Activated gamma-delta T cell (primary cell): Measurements from ENCODE around the gene NEK8.
"Not testable (repeated sequence)": the region's sequence is repeated elsewhere in the genome, so short reads cannot be mapped to it uniquely, and the experiment has no call there.

Experiments used
- DNase-seq: peaks from one replicate; lab custom pipeline; 2025; lab: John Stamatoyannopoulos, UW

NEK8 gene

GRCh38 chr17:28710861-28711722, 17.5 kb upstream of the NEK8 start:
- peak; percentile 79 for DNase-seq

- no peak for DNase-seq
Observed at GRCh38 chr17:28711723-28712031, 16.9 kb upstream of the NEK8 start, which contains the start of gene PROCA1. PROCA1 (minus strand) TSS chr17:28711888; CDS start chr17:28711660, 228 bp downstream.

DNA sequence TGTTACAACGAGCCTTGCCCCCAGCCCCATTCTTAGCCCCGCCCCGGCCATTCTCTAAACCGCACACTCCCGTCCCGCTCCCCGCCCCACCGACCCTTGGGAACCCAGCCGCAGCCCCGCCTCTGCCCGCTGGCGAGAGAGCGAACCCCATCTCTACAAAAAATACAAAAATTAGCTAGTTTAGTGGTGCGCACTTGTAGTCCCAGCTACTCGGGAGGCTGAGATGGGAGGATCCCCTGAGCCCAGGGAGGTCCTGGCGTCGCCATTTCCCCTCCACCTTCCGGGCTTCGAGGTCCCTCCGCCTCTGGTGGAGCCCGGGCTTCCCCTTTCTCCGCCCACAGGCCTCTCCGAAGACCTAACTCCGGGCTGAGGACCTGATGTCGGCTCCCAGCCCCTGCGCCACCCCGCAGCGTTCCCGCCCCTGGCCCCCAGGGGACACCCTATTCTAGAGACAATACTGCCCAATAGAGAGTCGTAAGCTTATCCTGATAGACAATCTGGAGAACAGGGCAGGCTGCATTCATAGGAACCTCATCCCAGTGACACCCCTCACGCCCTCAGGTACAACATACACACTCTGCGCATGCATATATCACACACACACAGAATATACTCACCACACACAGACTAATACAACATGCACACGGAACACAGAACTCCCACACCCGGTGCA, 16.4 kb upstream of the NEK8 start:
- DNase-seq, result no peak

DNA sequence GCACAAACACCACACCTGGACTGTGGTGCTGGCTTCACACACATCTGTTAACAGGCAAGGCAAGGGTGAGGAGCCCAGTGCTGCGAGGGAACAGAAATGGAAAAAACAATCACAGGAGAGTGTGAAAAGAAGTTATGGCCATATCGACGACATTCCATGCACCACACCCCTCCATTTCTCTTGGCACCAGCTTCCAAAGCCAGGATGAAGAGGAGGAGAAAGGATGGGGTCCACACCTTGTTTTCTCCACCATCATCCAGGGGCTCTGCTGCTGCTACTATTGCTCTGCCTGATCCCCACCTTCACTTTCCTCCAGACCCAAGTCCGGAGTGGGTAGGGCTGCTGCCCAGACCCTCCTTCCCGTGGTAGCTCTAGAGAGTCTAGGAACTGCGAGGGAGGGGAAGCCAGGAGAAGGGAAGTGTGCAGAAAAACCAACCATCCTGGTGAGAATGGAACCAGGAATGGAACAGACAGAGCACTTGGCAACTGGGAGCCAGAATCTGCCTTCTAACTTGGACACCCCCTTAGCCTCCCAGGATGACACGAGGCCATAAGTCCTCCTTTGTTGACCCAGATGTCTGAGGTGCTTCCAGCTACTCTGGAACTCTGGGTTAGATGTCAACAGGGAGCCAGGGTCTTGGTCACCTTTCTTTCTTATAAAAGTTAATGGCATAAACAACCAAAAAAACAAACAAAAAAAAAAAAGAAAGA, 15.7 kb upstream of the NEK8 start:
- no peak for DNase-seq

DNA sequence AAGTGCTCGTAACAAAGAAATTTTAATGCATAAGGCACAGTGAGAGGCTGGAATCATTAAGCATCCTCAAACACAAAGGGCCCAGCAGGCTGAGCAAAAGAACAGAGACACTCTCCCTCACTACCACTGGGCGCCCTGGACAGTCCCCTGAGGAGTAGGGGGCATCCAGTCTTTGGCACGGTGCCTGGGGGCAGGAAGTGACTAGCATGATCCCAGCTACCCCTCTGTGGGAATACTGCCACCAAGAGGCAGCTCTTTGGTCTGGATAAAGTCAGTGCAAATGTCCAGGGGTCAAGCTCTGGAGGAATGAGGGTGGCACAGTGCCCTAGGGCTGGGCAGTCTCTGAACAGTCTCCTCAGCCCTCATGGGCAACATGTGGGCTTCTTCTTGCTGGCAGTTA, 14.3 kb upstream of the NEK8 start:
- no peak for DNase-seq

- no peak for DNase-seq
Observed at GRCh38 chr17:28715217-28715616, 13.4 kb upstream of the NEK8 start.

DNA sequence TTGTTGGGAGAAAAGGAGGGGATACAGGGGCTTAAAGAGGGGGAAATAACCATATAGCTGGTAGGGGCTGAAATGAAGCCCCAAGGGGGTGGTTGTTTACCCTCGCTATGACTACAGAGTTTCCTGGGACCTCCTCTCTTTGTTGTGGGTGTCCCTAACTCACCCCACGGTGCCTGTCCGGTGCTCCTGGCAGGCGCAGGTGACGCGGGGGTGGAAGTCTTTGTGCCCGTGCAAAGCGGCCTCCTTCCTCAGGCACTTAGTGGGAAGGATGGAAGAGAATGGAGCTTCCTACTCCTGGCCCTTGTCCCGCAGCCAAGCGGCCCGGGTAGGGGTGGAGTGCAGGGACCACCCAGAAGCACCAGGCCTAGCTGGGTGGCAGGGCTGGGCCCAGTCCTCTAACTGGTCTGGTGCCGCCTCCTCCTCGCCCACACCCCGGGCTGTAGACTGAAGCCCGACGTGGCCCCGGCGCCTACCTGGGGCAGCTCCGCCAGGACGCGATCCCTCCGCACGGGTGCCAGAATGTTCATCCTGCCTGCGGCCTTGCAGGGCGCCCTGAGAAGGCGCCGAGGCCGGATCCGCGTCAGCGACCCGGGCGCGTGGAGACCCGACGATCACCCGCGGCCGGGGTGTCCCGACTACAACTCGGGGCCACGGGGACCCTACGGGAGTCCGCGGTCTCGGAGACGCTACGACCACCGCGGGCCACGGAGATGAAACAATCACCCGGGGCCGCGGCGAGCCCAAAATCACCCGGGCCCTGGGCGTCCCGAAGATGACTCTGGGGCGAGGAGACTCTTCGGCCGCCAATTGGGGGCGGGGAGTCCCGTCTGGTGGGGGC, 11.6 kb upstream of the NEK8 start:
- no peak for DNase-seq

GRCh38 chr17:28717578-28718332, 10.8 kb upstream of the NEK8 start, which contains the start of gene RAB34:
RAB34 (minus strand) TSS chr17:28717868; CDS start chr17:28717266, 602 bp downstream.
- DNase-seq, result no peak

DNA sequence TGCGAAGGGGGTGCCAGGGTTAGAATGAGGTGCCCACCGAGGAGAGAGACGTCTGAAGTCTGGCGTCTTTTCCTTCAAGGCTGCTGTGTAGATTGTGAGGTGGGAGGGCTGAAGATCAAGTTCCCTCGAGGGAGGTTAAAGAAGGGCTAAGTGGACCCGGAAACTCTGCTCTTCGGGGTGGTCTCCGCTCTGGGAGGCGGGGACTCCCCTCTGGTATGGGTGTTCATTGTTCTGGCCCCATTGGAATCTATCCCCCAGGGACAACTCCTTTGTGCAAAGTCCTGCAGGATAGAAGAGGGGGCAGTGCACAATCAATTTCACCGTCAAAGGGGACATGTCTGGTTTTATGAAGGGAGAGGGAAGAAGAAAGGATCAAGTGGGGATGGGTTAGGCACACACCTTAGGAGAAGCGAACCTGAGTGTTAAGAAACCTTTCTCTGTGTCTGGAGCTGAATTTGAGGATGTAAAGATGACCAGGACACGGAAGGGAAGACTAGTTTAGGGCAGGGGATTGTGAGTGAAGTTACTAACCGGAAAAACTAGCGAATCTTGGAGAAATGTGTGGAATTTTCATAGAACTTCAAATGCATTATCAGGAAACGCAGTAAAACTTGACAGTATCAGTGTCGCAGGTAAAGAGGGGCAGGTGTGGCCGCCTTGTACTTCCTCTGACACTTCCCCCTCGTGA, 10.1 kb upstream of the NEK8 start:
- DNase-seq, result no peak

- DNase-seq, result no peak
Observed at GRCh38 chr17:28719021-28719433, 9.6 kb upstream of the NEK8 start.

DNA sequence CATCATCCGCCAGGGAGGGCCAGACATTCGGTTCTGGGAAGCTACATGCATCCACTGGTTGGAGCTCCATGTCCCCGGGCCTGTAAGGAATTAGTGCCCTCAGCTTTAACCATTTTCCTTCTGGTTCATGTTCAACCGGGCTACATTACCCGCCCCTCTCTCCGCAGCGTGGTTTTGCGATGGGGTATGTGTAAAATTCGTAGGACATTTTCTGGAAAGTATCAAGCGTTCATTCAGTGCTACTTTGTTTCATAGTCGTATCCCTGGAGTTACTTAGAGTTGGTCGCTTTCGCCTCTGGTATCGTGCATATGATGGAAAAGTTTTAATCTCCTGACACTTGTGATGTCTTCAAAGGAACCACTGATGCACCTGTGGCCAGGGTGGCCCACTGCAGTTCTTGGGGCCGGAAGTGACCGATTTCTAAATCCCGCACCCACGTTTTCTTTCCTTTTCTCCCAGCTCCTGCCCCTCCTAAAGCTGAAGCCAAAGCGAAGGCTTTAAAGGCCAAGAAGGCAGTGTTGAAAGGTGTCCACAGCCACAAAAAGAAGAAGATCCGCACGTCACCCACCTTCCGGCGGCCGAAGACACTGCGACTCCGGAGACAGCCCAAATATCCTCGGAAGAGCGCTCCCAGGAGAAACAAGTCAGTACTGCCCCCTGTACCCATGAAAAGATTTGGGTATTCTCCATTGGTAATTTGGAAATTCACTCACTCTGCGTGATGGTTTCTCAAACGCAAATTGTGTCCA, 8.2 kb upstream of the NEK8 start:
- no peak for DNase-seq

DNA sequence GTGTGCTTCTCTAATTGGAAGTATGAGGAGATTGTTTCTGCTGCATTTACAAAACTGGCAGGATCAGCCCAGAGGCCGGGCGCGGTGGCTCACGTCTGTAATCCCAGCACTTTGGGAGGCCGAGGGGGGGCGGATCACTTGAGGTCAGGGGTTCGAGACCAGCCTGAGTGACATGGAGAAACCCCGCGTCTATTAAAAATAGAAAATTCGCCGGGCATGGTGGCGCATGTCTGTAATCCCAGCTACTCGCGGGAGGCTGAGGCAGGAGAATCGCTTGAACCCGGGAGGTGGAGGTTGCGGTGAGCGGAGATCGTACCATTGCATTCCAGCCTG, 7.6 kb upstream of the NEK8 start:
- DNase-seq, result not testable (repeated sequence)

DNA sequence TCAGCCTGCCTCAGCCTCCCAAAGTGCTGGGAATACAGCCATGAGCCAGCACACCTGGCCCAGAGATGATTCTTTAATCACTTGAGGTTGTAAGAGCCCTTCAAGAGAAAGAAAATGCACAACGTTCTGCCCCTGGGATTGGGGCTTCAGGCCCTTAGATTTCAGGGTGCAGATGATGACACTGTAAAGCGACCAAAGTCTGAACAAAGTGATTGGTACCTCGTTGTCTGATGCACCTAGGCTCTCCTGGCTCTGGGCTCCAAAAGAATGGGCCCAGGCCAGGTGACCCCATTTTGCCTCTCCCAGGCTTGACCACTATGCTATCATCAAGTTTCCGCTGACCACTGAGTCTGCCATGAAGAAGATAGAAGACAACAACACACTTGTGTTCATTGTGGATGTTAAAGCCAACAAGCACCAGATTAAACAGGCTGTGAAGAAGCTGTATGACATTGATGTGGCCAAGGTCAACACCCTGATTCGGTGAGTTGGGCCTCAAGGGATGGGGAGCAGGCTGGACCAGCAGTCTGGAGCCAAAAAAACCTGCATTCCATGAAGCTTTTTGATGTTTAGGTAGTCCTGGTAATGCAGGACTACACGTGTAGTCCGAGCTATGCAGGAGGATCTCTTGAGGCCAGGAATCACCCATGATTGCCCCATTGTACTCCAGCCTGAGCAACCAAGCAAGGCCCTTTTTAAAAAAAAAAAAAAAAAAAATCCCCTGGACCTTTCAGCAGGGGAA, 6.0 kb upstream of the NEK8 start:
- no peak for DNase-seq

GRCh38 chr17:28723159-28723835, 5.3 kb upstream of the NEK8 start:
- DNase-seq, result no peak

- DNase-seq, result not testable (repeated sequence)
Observed at GRCh38 chr17:28723836-28724499, 4.6 kb upstream of the NEK8 start.

- no peak for DNase-seq
Observed at GRCh38 chr17:28724500-28725165, 4.0 kb upstream of the NEK8 start.

- DNase-seq, result no peak
Observed at GRCh38 chr17:28725166-28725659, 3.4 kb upstream of the NEK8 start.
